NCI-H460 (cell line): ENCODE measurements around the gene MREG. TPM values are rescaled to one million over a fixed set of nuclear protein-coding genes. Genes with fewer than 3 reads are reported as not detected.
"Not testable (repeated sequence)": the region's sequence is repeated elsewhere in the genome, so short reads cannot be mapped to it uniquely, and the experiment has no call there.

Experiments
- DNase-seq: peaks from one replicate; pipeline ENCODE4 v3.0.0-alpha.2; 2016; ENCODE audit warnings: low read depth; ENCODE audit errors: extremely low read depth
- total RNA-seq: library from RNA; depleted of rRNA; stranded (reverse); fragments of >200 nt; shearing (Covaris generic); gene quantifications from 2 replicates; pipeline ENCODE4 v1.2.3, GENCODE V29; 2014

MREG gene
- total RNA-seq, 1 experiment from 2014 or later = 4.1 TPM

- DNase-seq = no peak
These were observed 47.1 kb downstream of the MREG start for GRCh38 chr2:215966274-215966673.

DNA sequence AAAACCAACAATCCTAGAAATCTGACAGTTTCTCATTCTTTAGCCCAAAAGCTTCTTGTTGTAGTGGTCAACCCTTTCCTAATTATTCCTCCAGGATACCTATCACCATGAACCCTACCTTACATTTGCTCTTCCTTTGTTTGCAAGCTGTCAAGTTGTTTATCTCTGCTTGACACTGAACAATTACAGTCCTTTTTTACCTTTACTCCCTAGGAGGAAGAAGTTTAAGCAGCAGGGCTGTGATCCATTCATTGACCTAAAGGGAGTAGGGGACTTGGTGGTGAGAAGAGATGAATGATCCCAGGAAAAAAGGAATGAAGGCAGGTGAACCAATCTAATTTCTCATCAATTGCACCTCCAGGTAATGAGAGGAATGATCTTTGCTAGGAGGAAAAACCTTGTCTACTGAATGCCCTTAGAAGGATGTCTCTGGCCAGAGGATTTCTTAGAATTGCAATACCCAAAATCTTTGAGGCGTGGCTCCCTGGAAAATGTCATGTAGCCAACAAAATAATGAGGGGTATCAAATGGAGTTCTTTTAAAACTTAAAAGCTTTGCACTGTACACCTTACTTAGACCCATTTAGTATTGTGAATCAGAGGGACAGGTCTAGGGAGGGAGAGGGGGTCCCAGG, 47.7 kb downstream of the MREG start:
- no peak for DNase-seq

DNA sequence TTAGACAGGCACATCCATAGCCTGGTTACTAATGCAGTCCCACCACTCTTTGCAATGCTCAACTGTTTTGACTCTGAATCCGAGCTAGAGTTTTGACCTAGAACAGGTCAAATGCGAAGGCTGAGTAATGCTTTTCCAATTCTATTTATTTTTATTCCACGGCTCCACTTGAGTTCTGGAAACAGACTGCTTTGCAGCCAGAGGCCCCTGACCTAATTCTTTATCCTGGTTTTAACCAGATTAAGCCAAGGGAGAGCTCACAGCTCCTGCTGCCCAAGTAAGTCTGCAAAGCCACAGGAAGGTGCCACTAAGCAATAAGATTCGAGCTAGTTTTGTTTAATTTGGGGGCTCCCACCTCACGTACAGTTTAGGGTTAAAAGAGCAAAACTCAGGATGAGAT, 51.4 kb downstream of the MREG start:
- no peak for DNase-seq

DNA sequence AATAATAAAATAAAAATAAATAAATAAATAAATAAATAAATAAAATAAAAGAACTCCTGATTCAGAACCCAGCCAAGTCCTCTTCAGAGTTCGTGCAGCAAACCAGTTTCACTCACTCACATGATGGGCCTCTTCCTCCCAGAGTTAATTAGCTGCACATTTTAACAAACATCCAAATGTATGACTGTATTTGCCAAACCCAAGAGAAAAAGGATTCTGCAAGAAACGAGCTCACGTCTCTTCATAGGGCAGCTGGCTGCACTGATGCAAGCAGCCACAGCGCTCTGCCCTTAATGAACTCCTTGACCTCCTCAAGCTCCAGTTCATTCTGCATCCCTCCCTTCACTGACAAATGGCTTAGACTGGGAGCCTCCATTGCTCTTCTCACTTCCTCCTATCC, 55.1 kb downstream of the MREG start:
- DNase-seq = no peak

GRCh38 chr2:215957354-215958122, 55.8 kb downstream of the MREG start:
- not testable (repeated sequence) for DNase-seq

DNA sequence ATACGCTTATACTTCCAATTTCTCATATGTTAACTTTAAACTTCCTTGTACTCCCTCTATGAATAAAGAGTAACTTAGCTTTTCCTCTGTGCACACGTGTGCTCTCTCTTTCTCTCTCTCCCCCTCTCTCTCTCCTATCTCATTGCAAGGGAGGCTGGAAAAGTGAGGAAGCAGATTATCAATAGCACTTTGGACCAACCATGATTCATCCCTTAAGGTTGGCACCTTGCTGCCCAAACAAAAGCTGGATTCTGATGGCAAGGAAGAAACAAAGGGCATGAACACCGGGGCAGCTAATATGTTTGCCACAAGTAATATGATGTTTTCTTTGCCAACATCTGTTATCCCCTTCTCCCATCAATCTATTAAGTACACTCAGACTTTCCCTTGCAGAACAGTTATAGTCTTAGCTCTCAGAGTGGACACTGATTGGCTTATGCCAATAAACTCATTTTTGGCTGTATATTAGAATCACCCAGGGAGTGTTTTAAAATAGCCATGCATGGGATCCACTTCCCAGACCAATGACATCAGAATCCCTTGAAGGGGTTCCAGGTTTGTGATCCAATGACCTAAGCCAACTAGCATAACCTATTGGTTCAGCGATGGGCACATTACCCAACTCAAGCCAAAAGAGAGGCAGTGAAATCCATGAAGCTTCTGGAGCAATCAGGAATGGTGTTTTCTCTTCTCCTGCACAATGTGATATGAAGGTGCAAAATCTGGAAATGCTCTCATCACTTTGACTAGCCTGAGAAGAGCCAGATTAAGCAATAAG, 60.3 kb downstream of the MREG start:
- DNase-seq = no peak

- no peak for DNase-seq
These were observed 61.8 kb downstream of the MREG start for GRCh38 chr2:215951558-215951957.

GRCh38 chr2:215949991-215950404, 63.4 kb downstream of the MREG start:
- DNase-seq = peak; percentile 56

DNA sequence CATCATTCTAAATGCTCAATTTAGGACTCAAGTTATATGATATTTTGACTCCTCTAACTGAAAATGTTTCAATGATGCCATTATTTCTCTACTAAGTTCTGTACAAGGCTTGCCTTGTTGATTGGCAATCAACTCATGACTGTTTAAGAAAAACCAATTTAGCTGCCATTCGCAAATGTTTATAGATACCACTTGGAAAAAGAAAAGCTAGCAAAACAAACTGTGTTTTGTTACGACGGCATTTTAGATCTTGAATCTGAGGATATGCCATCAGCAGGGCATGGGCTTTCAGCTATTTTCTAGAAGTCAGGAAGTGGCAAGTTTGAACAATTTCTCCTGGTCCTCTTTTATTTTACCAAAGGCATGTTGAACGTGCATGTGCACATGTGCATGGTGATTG, 65.3 kb downstream of the MREG start:
- DNase-seq = no peak

DNA sequence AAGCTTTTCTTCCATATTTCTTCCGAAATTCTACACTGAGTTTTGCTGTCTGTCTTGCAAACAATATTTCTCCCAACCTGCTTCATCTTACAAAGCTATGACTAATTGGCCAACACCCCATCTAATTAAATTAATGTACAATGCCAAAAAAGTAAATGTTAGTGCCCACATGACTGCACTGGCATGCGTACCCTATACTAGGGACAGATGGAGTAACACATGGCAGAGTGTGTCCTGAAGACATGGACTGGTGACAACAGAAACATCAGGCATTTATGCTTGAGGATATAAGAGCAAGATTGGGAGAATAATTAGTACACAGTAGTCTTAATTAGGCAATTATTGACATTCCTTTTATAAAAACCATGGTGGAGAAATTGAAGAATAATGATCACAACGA, 66.8 kb downstream of the MREG start:
- no peak for DNase-seq

GRCh38 chr2:215942194-215942593, 71.2 kb downstream of the MREG start:
- DNase-seq = no peak

- no peak for DNase-seq
These were observed 71.6 kb downstream of the MREG start for GRCh38 chr2:215941726-215942125.

DNA sequence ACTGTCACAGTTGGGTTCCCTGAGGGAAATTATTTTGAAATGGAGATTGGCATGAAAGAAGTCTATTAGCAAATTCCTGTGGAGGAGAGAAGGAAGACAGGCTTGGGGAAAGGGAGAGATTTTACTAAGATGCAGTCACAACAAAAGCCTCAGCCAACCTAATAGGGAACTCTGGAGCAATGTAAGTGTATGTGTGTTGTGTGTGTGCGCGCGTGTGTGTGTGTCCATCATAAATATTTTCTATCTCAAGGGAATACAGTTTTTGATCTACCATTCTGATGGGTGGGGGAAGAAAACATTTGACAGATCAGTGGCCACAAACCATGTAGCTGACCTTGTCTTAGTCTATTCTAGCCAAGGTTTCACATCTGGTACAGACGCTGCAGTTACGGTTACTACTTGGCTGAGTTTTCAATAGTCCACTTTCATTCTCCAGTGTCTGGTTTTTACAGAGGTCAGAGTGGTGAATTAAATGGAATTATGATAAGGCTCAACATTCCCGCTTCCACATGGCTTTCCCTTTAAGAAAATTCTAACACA, 72.6 kb downstream of the MREG start:
- no peak for DNase-seq

GRCh38 chr2:215937190-215937589, 76.2 kb downstream of the MREG start:
- no peak for DNase-seq

GRCh38 chr2:215933151-215933550, 80.2 kb downstream of the MREG start:
- DNase-seq = no peak

GRCh38 chr2:215931256-215931903, 82.0 kb downstream of the MREG start:
- DNase-seq = peak; percentile 83

DNA sequence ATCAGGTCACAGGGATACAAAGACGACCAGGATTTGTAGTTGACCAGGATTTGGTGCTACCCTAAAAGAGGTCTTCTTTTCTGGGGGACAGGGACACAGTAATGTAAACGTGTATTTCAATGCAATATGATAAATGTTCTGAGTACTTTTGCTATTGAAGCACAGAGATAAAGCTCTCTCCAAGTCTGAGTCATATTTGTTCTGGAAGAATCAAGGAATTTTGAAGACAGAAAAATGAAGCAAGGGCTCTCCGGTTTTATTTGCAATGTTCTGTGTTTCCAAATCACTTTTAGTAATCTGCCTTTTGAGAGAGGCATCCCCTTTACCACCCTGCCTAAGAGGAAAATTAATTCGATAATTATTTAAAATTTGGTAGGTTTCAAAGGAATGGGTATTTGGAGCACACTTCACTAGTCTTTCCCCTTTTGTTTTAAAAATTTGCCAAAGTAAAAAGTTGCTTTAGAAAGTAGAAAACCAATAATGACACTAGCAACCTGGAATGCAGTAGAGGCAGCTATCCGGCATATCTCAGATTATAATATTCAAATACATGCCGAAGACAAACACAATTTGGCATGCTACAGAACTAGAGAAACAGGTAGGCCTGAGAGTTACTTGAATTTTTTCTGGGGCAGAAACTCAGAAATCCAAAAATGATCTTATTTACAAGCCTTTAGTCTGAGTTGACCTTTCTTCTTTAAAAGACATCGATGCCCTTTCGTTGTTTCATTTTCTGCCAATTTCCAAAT, 82.7 kb downstream of the MREG start:
- no peak for DNase-seq

GRCh38 chr2:215929602-215930335, 83.6 kb downstream of the MREG start:
- no peak for DNase-seq

- DNase-seq = no peak
These were observed 85.3 kb downstream of the MREG start for GRCh38 chr2:215928086-215928485.
